Thoracic aorta (tissue), 2 donors: ENCODE results near the gene UBE2D2. TPM values are rescaled to one million over a fixed set of nuclear protein-coding genes. Genes with fewer than 3 reads are reported as not detected.

ENCODE experiments used
- ATAC-seq: fragments of 150-250 bp; one replicate; pipeline ENCODE4 v1.8.0; 2017; ENCODE audit warnings: low read depth; ENCODE audit not compliant: insufficient number of reproducible peaks, low FRiP score
- DNase-seq: peaks from one replicate; pipeline ENCODE4 v3.0.0-alpha.2; 2020; ENCODE audit warnings: low spot score
- H3K27ac ChIP-seq, 2 donors: fragments of 200-600 bp; sonication (generic); 1 replicate in 1 of 2; 2 replicates in 1 of 2; pipeline ENCODE4 v1.5.1; 2016; ENCODE audit warnings: mild to moderate bottlenecking in 2 of 2, moderate library complexity in 2 of 2
- H3K27me3 ChIP-seq: fragments of 200-600 bp; sonication (generic); replicated peaks from 2 replicates; pipeline ENCODE4 v1.6.0; 2016; ENCODE audit warnings: mild to moderate bottlenecking; ENCODE audit not compliant: insufficient read depth
- H3K36me3 ChIP-seq: fragments of 200-600 bp; sonication (generic); one replicate; pipeline ENCODE4 v1.5.1; 2016
- H3K4me1 ChIP-seq, 2 donors: fragments of 200-600 bp; sonication (generic); 1 replicate in 1 of 2; 2 replicates in 1 of 2; pipeline versions ENCODE4 v1.5.1 to v1.6.0; 2016; ENCODE audit warnings: low read depth in 2 of 2, mild to moderate bottlenecking in 1 of 2; ENCODE audit not compliant: control insufficient read depth in 1 of 2
- H3K4me3 ChIP-seq: fragments of 200-600 bp; sonication (generic); 2 replicates; pipeline ENCODE4 v1.5.1; 2016; ENCODE audit warnings: mild to moderate bottlenecking
- H3K9me3 ChIP-seq: fragments of 200-600 bp; sonication (generic); 2 replicates; pipeline ENCODE4 v1.5.1; 2016
- total RNA-seq, 2 donors: library from RNA; depleted of rRNA; stranded (reverse); fragments of >200 nt; gene quantifications; one replicate each; pipeline versions ENCODE4 v1.1.0 to v1.2.3, GENCODE V29; 2016
- TF ChIP-seq, protein P1 (sequence below): fragments of 200-600 bp; sonication (generic); IDR thresholded peaks from one replicate; pipeline ENCODE4 v1.5.1; 2019; ENCODE audit warnings: antibody characterized with exemption

UBE2D2 gene
- total RNA-seq, 2 donors from 2014 or later: 51.9 to 66.7 TPM

GRCh38 chr5:139676951-139677735 is 116.0 kb downstream of the UBE2D2 start:
- TF ChIP-seq, protein P1, sequence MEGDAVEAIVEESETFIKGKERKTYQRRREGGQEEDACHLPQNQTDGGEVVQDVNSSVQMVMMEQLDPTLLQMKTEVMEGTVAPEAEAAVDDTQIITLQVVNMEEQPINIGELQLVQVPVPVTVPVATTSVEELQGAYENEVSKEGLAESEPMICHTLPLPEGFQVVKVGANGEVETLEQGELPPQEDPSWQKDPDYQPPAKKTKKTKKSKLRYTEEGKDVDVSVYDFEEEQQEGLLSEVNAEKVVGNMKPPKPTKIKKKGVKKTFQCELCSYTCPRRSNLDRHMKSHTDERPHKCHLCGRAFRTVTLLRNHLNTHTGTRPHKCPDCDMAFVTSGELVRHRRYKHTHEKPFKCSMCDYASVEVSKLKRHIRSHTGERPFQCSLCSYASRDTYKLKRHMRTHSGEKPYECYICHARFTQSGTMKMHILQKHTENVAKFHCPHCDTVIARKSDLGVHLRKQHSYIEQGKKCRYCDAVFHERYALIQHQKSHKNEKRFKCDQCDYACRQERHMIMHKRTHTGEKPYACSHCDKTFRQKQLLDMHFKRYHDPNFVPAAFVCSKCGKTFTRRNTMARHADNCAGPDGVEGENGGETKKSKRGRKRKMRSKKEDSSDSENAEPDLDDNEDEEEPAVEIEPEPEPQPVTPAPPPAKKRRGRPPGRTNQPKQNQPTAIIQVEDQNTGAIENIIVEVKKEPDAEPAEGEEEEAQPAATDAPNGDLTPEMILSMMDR: no peak
- Histone ChIP-seq H3K36me3 (peaks cover 15% of the 10 kb centered on the region), H3K27ac (peak overlapping the region; percentile 7 to 45), H3K4me3 (peak overlapping the region; percentile 67), H3K4me1 (peaks cover 34 to 63% of the 10 kb centered on the region in 2 donors), H3K27me3 (no peaks in the 10 kb centered on the region), H3K9me3 (no peaks in the 10 kb centered on the region)
- no peak for ATAC-seq
- no peak for DNase-seq

Other genes with a start within 250 kb of the UBE2D2 start
- 10 to 100 TPM; 53.9 to 65.6 TPM for gene PAIP2, start 219.5 kb upstream of the UBE2D2 start, total RNA-seq
- not detected for gene SLC23A1, start 178.0 kb upstream of the UBE2D2 start, total RNA-seq
- gene MZB1, start 171.4 kb upstream of the UBE2D2 start, total RNA-seq: not detected
- 1 to 10 TPM; 1.9 to 4.9 TPM for gene PROB1, start 166.2 kb upstream of the UBE2D2 start, total RNA-seq
- 10 to 100 TPM in 1 of 2 donors, 1 to 10 TPM in 1; 1.2 to 11.6 TPM for gene SPATA24, start 157.2 kb upstream of the UBE2D2 start, total RNA-seq
- gene DNAJC18, start 121.8 kb upstream of the UBE2D2 start, total RNA-seq: 10 to 100 TPM in 1 of 2 donors, 1 to 10 TPM in 1; 6.9 to 16.7 TPM
- gene ECSCR, start 98.6 kb upstream of the UBE2D2 start, total RNA-seq: 10 to 100 TPM; 27.1 to 35.6 TPM
- not detected for gene SMIM33, start 90.3 kb upstream of the UBE2D2 start, total RNA-seq
- gene STING1, start 78.6 kb upstream of the UBE2D2 start, total RNA-seq: 100 to 1,000 TPM; 100 to 202 TPM
- 10 to 100 TPM; 58.5 to 62.5 TPM for gene CXXC5, start 87.0 kb downstream of the UBE2D2 start, total RNA-seq
- under 1 TPM; 0.14 to 0.41 TPM for gene PSD2, start 234.5 kb downstream of the UBE2D2 start, total RNA-seq